H1 (cell line): ENCODE results near the gene SLC6A19.

Experiments used
- BCL11A ChIP-seq, 2 experiments: IDR thresholded peaks; one replicate each; pipeline ENCODE4 v1.6.1; 2011; ENCODE audit warnings: low read depth in 2 of 2, low read length in 2 of 2, mild to moderate bottlenecking in 2 of 2
- CHD1 ChIP-seq: IDR thresholded peaks from 2 replicates; pipeline ENCODE4 v1.6.1; 2012; ENCODE audit warnings: low read depth, low read length, improper control_type of control experiment
- CHD2 ChIP-seq: IDR thresholded peaks from 2 replicates; pipeline ENCODE4 v1.6.1; 2012; ENCODE audit warnings: low read length, improper control_type of control experiment
- CREB1 ChIP-seq: IDR thresholded peaks from 2 replicates; pipeline ENCODE4 v1.6.1; 2012; ENCODE audit warnings: inconsistent platforms
- EGR1 ChIP-seq: IDR thresholded peaks from 2 replicates; pipeline ENCODE4 v1.6.1; 2011; ENCODE audit warnings: low read depth, low read length, borderline replicate concordance
- EP300 ChIP-seq, 2 experiments: IDR thresholded peaks; 1 replicate in 1 of 2; 2 replicates in 1 of 2; pipeline ENCODE4 v1.6.1; 2011 to 2012; ENCODE audit warnings: low read depth in 2 of 2, low read length in 2 of 2, mild to moderate bottlenecking in 2 of 2, borderline replicate concordance in 1 of 2, inconsistent platforms in 1 of 2, moderate library complexity in 1 of 2
- KDM1A ChIP-seq: fragments of 200-600, 300-600 bp; sonication (generic); IDR thresholded peaks from 2 replicates; pipeline ENCODE4 v1.7.1; 2016; ENCODE audit warnings: mild to moderate bottlenecking, low read length, borderline replicate concordance
- NRF1 ChIP-seq: IDR thresholded peaks from 2 replicates; pipeline ENCODE4 v1.6.1; 2011; ENCODE audit warnings: mild to moderate bottlenecking, low read depth, low read length, improper control_type of control experiment
- POLR2A ChIP-seq, 2 experiments: IDR thresholded peaks; 1 replicate in 1 of 2; 2 replicates in 1 of 2; pipeline ENCODE4 v1.6.1; 2011; ENCODE audit warnings: low read depth in 2 of 2, low read length in 2 of 2, mild to moderate bottlenecking in 2 of 2; ENCODE audit errors: control extremely low read depth in 1 of 2
- SUZ12 ChIP-seq: fragments of 200-600 bp; sonication (generic); IDR thresholded peaks from 2 replicates; pipeline ENCODE4 v1.6.1; 2012; ENCODE audit warnings: mild to moderate bottlenecking, inconsistent platforms, low read length, moderate library complexity, mixed read lengths
- TCF12 ChIP-seq: IDR thresholded peaks from 2 replicates; pipeline ENCODE4 v1.6.1; 2011; ENCODE audit warnings: low read depth, mild to moderate bottlenecking, low read length
- TEAD4 ChIP-seq: IDR thresholded peaks from 2 replicates; pipeline ENCODE4 v1.6.1; 2012; ENCODE audit warnings: low read depth, low read length, inconsistent platforms, mixed read lengths
- TF ChIP-seq, protein P1 (sequence below), 3 experiments: IDR thresholded peaks; 1 replicate in 2 of 3; 2 replicates in 1 of 3; pipeline versions ENCODE4 v1.5.1 to v1.6.1; 2011; ENCODE audit warnings: low read length in 3 of 3, mild to moderate bottlenecking in 3 of 3, inconsistent platforms in 2 of 3, low read depth in 1 of 3, moderate library complexity in 1 of 3; ENCODE audit not compliant: insufficient read depth in 1 of 3; ENCODE audit errors: control extremely low read depth in 1 of 3
- TF ChIP-seq, protein P2 (sequence below): IDR thresholded peaks from 2 replicates; pipeline ENCODE4 v1.6.1; 2012; ENCODE audit warnings: inconsistent platforms

DNA sequence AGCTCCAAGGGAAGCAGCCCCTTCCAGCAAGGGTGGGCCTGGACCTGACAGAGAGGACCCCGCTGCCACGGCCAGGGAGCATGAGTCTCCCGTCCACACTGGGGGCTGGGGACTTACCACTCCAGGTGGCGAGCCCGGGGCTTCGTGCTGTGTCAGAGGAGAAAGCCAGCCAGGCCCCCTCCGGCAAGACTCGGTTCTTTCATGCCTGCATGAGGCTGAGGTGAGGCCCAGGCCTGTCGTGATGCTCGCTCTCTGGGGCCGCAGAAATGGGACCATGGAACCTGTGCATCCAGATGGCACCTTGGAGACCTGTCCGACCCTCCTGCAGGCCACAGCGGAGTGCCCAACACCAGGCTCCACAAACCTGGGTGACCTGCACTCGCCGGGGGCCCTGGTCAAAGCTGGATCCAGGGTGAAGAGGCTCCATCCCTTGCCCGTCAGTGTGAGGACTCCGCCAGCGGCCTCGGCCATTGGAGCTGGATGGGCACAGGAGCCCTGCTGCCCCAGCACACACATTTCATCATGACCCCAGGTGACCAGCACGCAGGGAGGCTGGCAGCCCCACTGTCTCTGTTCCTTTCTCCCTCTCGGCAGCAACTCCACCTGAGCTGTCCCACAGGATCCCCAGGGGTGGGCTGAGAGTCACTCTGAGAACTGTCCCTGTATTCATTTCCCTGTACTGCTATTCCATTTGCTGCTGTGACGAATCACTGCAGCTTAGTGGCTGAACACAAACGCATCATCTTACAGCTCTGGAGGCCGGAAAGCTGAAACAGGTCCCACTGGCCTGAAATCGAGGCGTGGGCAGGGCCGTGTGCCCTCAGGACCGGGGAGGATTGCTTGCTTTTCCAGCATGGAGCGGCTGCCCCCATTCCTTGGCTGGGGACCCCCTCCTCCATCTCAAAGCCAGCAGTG, 48.2 kb downstream of the SLC6A19 start:
- TF ChIP-seq, protein P1, sequence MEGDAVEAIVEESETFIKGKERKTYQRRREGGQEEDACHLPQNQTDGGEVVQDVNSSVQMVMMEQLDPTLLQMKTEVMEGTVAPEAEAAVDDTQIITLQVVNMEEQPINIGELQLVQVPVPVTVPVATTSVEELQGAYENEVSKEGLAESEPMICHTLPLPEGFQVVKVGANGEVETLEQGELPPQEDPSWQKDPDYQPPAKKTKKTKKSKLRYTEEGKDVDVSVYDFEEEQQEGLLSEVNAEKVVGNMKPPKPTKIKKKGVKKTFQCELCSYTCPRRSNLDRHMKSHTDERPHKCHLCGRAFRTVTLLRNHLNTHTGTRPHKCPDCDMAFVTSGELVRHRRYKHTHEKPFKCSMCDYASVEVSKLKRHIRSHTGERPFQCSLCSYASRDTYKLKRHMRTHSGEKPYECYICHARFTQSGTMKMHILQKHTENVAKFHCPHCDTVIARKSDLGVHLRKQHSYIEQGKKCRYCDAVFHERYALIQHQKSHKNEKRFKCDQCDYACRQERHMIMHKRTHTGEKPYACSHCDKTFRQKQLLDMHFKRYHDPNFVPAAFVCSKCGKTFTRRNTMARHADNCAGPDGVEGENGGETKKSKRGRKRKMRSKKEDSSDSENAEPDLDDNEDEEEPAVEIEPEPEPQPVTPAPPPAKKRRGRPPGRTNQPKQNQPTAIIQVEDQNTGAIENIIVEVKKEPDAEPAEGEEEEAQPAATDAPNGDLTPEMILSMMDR (IDR thresholded peaks at IDR 0.05; ENCODE audit: control extremely low read depth in 1 of 3, insufficient read depth in 1 of 3, low read depth in 1 of 3, low read length in 3 of 3), result no peak
- TF ChIP-seq CHD1 (no peak), TCF12 (no peak), EP300 (IDR thresholded peaks at IDR 0.05; ENCODE audit: borderline replicate concordance in 1 of 2, low read depth in 2 of 2, low read length in 2 of 2) (no peak), CREB1 (no peak), TEAD4 (no peak), KDM1A (no peak), SUZ12 (no peak), NRF1 (no peak), POLR2A (IDR thresholded peaks at IDR 0.05; ENCODE audit: control extremely low read depth in 1 of 2, low read depth in 2 of 2, low read length in 2 of 2) (no peak; a peak in 1 of 3 replicates), CHD2 (no peak), EGR1 (no peak), BCL11A (IDR thresholded peaks at IDR 0.05; ENCODE audit: low read depth in 2 of 2, low read length in 2 of 2) (no peak)
- TF ChIP-seq, protein P2, sequence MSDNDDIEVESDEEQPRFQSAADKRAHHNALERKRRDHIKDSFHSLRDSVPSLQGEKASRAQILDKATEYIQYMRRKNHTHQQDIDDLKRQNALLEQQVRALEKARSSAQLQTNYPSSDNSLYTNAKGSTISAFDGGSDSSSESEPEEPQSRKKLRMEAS, result no peak
